IPS DF 4.7 (cell line): ENCODE results near the gene SLC23A3.

ENCODE experiments used
- DNase-seq: peaks from one replicate; pipeline ENCODE4 v3.0.0-alpha.2; 2013; ENCODE audit warnings: low spot score; ENCODE audit errors: extremely low read depth

SLC23A3 gene

DNA sequence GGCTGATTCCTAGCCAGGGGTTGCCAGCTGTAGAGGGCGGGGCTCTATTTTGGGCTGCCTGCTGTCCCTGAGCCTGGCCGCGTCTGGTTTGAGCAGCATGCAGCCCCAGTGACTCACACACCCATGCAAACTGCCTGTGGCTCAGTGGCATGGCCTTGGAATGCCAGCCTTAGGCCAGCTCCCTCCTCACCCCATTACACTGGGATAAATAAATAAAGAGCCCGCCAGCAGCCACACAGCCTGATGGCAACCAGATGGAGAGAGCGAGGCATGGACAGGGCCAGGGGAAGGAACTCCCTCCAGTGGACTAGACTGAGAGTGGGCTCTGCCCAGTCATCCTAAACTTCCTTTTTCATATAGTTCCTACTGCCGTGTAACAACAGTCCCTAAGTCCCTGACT lies 27.5 kb downstream of the SLC23A3 start:
- no peak for DNase-seq

DNA sequence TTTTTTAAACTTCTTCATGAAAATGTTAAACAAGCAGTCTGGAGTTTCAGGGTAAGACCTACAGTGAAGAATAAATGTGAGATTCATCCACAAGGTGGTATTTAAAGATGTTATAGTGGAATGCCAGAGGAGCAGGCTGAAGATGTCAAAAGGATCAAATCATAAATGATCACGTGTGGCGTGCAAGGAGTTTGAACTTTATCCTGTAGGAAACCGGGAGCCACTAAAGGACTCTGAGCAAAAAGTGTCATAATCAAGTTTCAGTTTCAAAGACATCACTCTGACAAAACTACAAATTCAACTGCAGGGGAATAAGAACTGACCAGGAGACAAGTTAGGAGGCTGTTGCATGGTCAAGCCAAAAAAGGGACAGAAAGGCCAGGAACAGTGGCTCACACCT lies 29.1 kb downstream of the SLC23A3 start:
- DNase-seq: no peak

DNA sequence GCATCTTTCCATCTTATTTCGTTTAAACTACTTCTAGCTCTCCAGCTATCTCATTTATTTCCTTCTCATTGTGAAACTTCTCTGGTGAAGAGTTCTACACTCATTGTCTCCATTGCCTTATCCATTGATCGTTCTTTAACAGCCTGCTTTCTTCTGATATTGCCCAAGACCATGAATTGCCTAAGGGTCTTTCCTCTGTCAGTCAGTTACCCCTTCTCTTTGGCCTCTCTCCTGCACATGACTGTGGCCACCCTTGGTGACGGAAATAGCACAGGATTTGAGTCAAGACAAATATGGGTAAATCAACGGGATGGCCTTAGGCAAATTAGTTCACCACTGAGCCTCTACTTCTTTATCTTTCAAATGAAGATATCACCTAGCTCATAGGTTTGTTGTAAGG lies 35.9 kb downstream of the SLC23A3 start:
- no peak for DNase-seq

DNA sequence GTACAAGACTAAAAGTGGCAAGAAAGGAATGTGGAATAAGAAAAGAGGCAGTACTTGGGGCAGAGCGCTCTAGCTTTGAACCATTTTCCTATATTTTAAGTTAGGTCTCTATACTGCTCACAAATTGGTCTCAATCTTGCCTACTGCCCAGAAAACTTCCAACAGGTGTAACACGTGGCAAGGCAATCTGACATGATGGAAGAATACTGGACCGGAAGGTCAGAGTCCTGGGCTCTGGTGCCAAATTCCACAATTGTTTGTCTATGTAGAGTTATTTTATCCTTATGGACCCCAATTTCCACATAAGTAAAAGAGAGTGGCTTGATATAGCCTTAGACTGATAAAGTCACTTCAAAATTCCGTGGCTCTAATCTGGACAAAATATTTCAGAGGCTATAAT lies 38.1 kb downstream of the SLC23A3 start:
- no peak for DNase-seq

DNA sequence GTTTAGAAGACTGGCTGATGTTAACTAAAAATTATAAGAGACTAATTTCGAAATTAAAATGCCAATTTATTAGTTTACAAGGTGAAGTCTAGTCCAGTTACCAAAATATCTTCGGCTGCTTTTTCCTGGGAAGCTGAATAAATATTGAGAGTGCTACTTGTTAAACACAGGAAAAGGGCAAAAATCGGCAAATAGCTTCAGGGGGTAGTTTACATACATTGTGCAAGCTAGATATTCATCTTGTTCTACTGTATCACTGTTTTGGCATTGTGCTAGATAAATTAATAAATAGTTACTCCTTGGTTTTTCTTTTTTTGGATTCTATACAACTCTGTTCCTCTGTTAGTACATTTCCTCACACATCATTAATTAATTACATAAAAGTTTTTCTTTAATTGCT lies 38.5 kb downstream of the SLC23A3 start:
- no peak for DNase-seq

DNA sequence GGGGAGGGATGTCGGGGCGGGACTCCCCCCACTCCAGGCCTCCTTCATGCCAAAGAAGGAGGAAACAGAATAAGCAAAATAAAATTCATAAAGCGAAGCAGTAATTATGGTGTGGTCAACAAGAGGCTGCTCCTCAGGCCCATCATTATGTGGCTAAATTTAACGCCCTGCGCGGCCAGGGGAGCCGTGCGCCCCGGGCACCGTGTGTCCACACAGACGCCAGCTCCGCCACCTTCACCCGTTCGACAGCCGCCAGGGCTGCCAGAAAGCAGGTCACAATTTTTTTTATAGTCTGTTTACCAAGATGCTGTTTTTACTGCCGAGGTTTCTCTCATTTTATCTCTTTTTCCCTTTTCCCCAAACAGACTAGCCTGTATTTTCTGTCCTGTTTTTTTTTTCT lies 40.2 kb downstream of the SLC23A3 start:
- no peak for DNase-seq

DNA sequence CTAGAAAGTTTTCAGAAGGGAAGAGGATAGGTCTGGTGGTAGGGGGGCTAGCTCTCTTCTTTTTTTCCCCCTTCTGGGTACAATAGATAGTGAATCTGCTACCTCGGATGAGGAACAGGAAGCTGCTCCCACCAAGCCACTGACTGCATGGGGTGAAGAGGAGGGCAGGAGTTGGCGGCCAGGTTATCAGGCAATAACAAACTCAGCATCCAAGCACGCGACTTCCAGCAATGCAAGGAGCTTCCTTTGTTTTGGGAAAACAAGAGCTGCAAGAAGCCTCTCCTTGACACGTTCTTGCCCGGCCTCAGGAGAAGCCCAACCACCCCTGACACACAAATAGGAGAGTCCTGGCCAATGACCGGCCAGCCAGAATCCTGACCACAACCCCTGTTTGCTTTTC lies 41.4 kb downstream of the SLC23A3 start:
- DNase-seq: no peak

DNA sequence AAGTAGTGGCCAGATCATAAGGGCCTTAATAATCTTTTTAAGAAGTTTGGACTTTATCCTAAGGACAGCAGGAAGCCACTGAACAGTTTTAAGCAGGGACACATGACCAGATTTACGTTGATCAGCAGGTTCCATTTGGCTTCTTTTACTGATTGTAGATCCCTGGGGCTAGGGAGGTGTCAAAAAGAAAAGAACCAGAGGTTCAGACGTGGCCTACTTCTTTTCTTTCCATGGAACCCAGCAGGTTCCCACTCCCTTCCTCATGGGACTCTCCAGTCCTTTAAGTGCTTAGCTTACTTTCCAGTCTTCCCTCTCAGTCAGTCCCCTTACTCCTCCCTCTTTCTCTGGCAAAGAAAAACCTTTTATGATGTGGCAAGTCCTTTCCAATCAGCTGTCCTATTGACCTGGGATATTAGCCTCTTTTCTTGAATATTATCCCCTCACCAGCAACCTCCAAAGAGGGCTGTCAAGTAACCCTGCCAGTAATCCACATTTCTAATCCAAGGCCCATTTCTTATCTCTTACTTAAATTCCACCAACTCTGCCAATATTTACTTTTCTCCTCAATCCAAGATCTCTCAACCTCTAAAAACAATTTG lies 42.7 kb downstream of the SLC23A3 start:
- no peak for DNase-seq

DNA sequence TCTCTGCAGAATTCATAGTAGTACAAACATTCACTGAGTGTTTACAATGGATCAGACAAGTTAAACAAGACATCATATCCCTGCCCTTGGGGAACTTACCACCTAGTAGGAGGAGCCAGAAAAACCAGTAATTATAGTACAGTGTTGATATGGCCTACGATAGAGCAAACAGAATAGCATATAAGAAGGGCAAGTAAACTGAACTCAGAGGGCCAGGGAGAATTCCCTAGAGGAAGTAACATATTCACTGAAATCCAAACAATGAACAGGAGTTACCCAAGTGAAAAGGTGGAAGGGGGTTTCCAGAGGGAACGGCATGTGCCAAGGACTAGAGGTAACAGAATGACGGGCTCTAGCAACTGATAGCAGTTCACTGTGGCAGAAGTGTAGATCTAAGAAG lies 43.3 kb downstream of the SLC23A3 start:
- DNase-seq: no peak

DNA sequence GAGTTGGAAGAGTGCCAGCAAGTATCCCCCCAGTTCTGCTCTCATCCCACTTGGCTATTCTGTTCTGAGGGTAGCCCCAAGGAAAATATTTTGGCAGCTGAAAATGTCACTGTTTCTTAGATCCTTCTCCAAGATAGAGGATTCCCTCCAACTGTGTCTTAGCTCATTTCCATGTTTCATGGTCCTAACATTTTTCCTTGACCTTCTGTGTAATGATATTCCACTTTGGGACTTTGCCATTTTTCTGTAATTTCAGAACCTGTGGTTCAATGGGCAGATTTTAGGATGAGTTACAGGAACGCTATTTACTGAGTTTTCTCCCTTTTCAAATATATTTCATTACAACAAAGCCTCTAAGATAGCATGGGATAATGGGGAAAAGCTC lies 44.0 kb downstream of the SLC23A3 start:
- no peak for DNase-seq

DNA sequence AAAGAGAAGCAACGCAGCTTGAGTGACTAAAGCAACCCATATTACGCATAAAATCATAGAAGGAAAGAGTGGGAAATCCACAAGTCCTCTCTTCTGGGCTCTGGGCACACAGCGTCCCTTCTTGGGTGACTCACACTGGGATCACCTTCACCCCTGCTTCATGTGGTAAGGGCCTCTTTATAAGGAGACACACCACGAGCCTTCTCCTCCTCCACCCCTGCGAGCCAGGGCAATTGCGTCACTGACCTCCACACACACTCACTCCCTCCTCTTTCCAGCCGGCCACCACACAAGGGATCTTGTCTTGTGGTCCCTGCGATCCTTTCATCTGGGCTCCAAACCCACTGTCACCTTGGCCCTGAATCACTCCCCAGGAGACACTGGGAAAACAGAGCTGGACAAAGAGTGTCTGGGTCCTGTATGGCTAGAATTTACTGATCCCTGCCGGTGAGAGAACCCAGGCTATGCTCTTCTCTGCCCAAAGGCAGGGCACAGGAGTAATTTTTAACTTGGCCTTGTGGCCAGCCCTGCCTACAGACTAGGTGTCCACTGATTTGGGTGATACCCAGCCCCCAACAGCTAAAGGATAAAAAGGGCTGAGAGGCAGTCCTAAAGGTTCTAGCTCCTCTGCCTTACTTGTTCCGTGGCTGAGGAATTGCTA lies 44.5 kb downstream of the SLC23A3 start:
- no peak for DNase-seq

DNA sequence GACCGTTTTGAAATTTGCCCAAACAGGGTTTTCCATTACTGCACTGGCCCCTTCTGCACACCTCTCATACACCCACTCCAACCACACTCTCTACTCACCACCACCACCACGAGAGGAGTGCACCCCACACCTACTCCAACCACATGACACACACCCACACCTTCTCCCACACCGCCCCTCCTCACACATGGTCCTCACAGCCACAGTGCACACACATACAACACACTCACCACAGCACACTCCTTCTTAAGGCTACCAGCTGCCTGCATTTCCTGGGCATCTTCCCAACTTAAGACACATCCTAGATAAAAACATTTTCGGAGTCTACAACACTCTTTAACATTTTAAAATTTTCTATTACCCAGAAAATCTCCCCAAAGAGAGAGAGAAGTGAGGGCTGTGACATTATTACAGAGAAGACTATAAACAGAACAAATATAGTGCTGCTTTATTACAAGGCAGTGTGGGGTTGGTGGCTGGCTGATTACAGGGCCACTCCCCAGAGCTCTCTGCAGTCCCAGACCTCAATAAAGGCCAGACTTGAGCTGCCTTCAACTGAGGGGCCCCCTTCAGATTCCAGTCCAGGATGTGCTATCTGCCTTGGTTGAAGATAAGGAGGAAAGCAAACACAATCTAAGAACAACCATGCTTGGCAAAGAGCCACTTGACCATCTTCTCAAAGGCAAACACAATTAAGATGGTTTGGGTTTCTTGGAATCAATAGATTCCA lies 45.3 kb downstream of the SLC23A3 start:
- DNase-seq: no peak

DNA sequence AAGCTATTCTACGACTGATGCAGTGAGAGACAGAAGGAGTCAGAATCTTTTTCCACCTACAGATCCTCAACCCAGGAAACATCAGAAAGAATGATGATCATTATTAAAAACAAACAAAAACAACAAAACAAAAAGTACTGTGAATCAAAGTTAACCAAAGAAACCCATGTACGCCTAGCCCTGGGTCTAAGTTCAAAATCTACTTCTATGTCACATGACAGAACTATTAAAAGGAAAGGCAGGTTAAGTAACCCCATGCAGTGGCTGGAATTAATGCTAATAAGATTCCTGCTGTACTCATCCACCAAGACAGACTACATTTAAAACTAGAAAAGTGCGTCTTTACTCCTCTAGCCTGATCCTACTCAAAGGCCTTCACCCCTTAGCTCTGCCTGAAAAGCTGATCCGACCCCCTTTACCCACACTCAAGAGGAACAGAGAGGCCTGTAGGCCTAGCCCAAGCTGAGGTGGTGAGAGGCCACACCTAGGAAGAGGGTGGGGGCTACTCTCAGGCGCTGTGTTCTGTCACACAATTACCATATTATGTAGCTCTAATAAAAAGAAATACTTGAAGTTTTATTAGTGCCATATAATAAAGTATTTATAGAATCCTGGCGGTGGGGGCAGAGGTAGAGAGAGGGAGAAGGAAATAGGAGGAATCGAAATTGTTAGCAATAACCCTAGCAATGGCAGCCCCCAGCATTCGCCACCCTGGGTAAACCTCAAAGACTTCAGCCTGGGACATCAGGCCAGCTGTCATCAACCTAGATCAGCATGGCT lies 46.3 kb downstream of the SLC23A3 start:
- DNase-seq: no peak

DNA sequence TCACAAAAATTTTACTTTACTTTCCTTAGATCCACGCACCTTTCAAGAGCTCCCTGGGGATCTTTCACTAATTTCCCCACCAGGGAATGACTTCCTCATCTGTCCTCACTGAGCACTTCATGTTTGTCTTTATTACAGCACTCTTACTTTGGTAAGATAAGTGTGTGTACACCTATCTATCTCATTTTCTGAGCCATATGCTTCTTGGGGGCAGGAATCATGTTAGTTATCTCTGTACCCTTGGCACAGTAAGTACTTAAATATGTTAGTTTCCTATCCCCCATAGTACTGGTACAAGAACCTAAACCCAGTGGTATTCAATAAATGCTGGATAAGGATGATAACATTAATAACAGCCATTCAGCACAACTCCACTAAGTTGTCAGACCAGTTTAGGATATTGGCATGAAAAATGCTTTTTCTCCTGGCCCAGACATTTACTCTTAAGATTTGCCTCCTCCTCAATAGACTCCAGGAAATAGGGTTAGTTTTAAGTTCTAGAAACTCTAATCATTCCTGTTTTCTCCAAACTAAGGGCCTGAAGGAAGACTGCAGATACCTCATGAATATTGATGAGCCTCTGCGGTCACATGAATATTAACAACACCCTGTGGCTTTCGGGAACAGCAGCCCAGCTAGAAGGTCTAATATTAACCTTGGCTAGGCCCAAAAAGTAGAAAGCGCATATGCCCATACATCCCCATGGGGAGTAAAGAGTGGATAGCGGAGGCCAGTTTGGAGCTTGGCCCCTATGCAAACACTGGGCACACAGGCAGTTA lies 47.4 kb downstream of the SLC23A3 start:
- DNase-seq: no peak

DNA sequence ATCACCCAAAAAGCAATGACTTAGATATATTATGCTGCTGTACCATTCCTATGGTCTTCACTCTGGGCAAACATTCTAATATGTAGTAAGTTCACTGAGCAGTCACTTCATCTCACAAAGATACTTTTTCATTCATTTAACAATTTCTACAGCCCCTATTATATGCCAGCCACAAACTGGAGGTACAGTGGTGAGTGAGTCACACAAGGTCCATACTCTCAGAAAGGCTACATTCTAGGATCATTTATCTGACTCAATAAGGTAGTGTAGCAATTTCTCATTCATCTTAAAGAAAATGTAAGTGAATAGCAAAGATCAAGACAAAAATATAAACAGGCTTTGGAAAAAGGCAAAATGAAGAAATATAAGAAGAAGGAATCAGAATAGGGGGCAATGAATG lies 49.7 kb downstream of the SLC23A3 start:
- no peak for DNase-seq

DNA sequence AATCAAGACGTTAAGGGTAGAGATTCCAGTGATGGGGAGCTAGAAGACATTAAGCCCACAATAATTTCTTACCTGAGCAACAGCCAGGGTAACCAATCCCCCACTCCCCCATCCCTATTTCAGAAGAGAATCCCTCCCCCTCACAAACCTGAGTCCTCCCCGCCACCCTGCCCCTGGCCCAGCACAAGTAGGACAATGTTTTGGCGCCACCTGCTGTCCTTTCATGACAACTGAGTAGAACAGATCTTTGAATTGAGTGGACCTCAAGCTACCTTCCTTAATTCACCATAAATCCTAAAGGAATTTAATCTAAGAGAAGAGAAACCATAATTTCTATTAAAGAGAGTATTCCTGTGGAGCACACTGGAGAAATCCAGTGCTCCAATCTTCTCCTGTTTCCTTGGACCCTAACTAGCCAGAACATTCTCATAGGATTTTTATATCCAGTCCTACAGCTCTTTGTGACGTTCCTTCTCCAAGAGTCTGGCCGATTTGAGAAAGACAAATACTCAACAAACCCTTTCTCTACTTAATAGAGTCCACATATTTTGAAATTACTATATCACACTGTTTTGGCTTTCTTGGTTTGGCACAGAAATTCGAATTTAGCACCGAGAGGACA lies 50.3 kb downstream of the SLC23A3 start:
- DNase-seq: peak; percentile 25

DNA sequence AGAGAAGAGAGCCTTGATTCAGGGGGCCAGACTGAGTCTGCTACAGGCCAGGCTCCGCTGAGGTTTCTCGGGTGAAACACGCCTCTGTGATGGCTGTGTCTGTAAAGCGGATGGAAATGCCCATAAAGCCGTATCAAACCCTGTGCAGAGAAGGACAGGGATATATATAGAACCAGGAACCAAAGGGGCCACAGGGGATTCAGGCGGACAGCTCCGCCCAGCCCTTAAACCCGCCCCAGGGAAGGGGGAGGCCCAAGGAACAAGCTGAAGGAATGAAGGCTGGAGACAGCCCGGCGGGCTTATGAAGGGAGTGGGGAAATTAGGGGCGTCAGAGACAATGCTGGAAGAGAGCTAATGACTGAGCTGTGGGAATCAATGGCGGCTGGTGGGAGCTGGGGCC lies 51.3 kb downstream of the SLC23A3 start:
- no peak for DNase-seq

DNA sequence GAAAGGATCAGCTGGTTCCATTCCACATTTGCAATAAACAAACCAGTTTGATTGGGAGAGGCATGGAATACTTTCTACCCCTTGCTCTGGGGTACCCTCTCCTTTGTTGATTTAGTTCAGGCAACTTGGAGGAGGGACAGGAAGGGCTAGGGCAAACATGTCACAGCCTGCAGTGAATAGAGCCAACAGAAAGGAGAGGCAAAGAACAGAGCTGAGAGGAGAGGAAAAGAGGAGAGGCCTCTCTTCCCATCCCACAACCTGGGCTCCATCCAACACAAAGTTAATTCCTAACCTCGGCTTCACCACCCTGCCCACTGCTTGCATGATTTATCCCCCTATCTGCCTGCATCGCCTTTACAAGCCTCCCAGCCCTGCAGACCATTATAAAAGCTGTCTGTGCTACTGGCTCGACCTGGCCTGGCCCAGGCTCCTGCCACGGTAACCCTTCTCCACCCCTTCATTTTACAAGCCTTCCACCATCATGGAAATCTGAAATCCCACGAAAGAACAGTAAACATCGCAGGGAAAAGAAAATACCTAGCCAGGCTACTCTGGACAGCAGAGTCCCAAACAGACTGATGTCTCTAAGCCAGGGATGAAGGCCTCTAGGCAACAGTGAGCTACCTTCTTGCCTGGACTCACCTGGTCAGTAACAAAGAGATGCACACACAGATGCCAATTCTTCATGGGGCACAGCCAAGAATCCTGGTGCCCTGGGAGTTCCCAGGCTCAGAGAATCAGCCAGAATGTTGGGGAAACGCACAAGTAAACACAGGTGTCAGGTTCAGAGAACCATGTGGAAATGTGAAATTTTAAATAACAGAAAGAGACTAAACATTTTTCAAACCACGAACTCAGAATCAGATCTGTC lies 52.8 kb downstream of the SLC23A3 start:
- DNase-seq: no peak

DNA sequence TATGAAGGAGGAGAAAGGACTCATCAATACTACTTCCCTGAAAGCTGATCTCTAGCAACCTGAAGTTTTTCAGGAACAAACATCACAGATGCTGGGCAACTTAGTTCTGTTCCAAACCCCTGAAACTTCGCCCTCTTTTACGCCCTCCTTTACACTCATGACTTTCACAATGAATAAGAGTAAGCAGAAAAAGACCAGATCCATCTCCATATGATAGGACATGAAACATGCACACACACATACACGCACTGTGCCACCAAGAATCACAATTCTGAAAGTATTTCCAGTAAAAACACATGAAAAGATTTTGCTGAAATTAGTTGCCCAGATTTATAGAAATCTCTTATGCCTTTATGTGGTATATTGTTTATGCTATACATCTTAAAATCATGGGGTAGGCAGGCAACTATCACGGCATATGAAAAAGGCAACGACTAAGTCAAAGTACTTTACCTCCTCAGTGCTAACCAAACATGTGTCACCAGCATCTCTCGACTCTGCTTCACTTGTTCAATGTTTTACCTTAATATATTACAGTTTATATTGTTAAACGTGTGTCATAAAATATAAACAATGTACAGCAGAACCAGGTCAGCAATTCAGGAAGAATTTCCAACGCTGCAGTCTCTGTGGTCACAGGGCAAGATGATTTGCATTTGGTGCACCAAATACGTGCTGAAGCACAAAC lies 57.0 kb downstream of the SLC23A3 start:
- DNase-seq: no peak

DNA sequence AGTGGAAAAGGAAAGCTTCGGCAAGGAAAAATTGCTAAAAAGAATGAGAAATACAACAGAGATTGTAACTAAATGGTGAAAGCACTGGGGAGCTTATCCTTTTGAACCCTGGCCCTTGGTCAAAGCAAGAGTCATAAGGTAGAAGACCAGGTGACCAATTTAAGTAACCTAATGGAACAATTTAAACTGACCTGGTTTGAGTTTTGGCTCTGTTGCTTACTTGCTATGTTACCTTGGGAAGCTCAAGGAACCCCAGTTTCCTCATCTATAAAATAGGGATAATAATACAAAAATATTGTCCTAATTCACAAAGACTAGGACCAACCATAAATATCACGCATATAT lies 57.8 kb downstream of the SLC23A3 start:
- DNase-seq: no peak
